Cerebellar nuclear complex (tissue), 1 donor: ENCODE data around the gene FCN2.
"Not testable (repeated sequence)": the region's sequence is repeated elsewhere in the genome, so short reads cannot be mapped to it uniquely, and the experiment has no call there.

Experiments used
- DNase-seq, 2 experiments: peaks; one replicate each; lab custom pipeline; 2025; lab: John Stamatoyannopoulos, UW

The FCN2 gene

DNA sequence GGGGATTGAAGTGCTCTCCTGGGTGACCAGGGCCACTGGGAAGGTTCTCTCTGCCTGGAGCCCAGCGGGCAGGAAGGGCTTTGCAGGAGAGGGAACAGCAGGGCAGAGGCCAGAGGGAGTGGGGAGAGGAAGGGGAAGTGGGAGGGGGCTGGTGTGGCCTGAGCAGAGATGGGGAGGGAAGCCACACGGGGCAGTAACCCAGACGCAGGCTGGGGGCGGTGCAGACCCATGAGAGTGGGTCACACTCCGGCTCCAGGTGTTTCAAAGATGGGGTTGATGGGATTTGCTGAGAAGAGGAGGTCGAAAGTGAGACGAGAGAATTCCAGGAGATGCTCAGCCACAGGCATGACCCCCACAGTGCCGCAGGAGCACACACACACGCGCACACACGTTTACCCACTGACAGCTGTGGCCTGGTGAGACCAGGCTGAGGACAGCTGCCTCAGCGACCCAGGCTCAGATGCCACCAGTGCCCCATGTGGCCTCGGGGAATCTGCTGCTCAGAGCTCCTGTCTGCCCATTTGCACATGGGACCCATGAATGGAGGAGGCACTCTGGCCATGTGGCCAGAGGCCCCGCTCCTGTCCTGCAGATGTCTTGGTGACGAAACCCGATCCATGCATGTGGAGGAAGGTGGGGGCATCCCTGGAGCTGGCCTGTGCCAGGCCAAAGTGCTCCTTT lies 32.7 kb upstream of the FCN2 start:
- no peak for DNase-seq

DNA sequence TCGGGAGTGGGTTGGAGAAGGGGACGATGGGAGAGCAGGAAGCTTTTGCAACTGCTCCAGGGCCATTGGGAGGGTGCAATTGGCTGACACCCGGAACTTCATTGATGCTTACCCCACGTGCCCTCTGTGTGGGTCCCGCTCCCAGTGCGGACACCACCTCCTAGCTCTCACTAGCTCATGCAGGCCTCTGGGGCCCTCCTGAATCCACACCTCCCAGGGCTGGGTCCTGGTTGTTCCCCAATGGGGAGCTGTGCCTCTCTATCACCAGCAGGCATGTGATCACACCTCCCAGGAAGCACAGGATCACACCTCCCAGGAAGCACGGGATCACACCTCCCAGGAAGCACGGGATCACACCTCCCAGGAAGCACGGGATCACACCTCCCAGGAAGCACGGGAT lies 32.1 kb upstream of the FCN2 start:
- no peak for DNase-seq

DNA sequence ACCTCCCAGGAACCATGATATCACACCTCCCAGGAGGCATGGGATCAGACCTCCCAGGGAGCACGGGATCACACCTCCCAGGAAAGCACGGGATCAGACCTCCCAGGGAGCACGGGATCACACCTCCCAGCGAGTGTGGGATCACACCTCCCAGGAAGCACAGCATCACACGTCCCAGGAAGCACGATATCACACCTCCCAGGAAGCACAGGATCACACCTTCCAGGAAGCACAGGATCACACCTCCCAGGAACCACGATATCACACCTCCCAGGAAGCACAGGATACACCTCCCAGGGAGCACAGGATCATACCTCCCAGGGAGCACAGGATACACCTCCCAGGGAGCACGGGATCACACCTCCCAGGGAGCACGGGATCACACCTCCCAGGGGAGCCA lies 30.0 kb upstream of the FCN2 start:
- no peak for DNase-seq

DNA sequence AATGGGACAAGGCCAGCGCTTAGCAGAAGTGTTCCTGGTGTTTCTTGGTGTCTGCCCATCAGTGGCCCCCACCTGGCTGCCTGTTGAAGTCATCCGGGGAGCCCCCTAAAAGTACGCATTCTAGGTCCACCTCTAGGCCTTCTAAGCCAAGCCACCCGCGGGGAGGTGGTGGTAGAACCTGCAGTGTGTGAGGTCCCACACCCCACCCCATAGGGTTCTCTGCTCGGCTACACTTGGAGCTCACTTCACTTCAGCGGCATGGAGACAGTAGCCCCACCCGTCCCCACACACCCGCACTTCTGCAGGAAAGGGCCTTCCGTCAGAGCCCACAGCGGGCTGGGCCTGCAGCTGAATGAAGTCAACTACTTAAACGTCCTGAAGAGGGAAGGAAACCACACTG lies 29.6 kb upstream of the FCN2 start:
- no peak for DNase-seq

DNA sequence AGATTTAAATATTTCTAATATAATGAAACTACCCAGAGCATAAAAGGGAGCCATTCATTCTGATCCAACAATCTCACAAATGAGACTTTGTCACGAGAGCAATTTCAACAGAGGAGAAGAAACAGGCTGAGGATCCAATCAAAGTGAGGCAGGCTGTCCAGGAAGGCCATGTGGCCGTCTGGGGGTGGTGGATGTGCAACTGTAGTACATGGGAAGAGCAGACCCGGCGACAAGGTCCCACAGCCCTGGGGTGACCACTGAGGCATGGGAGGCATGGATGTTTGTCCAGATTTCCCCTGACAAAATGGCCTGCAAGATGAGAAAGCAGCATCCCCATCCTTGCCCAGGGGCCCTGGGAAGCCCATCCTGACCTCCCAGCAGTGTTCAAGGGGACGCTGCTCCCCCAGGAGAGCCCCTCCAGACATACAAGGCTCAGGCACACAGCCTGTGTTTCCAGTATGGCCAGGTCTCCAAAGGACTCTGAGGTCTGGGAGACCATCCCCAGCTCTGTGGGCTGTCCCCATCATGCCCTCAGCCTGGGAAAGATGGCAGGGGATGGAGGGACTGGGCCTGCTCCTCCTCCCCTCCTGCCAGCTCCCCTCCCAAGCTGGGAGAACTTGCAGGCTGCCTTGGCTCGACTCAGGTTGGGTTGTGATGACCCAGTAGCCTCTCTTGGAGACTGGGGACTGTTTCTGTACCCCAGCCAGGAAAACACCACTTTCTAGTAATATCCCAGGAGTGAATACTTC lies 27.5 kb upstream of the FCN2 start:
- DNase-seq: no peak

DNA sequence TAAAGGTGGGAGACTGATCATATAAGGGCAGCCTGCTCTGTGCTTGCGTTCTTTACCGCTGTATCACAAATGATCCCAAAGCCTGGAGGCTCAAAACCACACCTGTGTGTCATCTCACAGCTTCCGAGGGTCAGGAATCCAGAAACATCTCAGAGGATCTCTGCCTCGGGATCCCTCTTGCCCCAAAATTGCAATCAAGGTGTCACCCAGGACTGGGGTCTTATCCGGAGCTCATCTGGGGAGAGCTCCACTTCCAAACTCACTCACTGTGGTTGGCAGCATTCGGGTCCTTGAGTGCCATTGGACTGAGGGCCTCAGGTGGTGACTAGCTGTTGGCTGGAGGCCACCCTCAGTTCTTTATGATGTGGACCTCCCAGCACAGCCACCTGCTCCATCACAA lies 26.7 kb upstream of the FCN2 start:
- DNase-seq: no peak

DNA sequence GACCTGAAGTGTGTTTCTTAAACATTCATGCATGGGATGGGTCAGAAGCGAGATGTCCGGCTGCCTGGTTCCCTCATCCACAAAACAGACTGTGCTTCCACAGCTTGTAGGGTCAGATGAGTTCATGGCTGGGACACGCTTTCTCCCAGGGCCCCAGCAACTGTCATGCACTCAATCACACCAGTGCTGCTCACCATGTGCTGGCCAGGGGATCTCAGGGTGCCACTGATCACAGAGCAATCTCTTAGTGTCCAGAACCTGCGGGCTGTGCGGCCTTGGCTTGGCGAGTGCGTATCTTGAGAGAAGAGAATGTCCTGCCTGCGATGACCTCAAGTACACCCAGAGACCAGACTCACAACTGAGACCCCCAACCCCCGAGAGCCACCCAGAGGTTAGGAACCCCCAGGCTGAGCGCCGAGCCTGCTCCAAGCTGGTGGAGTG lies 26.0 kb upstream of the FCN2 start:
- DNase-seq: no peak

DNA sequence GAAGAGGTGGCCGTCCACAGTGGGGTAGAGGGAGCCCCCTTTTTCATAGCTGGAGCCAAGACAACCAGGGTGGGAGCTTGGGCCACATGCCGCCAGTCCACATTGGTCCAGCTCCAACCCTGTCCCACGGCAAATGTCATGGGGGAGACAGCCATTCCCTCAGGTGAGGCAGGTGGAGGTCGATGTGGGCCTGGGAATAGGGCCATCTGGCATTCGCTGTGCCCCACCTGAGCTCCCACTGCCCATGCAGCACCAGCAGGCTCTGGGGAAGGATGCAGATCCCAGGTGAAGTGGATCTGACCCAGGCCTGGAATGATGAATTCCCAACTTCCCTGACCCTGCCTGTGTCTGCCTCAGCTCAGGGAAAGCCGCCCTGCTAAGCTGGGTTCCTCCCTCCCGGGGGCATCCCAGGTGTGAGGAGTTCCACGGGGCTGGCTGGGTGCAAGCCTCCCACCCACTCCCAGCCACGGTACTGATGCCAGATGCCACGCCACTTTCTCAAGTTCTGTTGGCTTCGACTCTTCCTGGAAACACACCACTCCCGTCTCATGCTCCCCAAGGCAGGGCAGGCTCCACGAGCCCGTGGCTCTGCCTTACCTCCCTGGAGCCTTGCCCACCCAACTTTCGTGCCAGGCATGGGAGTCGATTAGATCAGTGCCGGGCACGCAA lies 25.2 kb upstream of the FCN2 start:
- no peak for DNase-seq

DNA sequence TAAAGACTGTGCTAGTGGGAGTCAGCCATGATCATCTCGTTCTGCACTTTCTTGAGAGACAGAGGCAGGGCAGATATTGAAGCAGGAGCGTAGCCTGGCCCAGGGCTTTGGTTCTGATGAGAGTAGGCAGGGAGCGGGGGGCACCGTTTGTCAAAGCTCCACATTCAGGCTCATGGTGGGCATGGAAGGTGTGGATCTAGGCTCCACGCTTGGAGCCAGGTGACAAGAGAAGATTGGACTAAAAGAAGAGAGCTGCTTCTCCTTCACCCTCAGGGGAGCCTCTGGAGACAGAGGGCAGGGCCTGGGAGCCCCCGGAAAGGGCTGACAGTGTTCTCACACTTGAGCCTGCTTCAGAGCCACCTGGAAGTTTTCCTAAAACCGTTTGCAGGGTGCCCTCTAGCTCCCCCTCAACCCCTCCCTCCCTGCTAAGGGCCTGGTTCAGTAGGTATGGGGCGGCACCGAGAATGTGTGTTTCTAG lies 24.7 kb upstream of the FCN2 start:
- no peak for DNase-seq

DNA sequence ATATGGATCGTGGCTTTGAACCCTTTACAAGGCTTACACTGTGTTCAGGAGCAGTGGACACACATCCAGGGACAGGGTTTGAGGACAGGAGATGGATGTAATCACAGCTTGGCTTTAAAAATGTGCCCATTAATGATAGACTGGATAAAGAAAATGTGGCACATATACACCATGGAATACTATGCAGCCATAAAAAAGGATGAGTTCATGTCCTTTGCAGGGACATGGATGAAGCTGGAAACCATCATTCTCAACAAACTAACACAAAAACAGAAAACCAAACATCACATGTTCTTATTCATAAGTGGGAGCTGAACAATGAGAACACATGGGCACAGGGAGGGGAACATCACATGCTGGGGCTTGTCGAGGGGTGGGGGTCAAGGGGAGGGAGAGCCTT lies 23.2 kb upstream of the FCN2 start:
- DNase-seq: not testable (repeated sequence)

DNA sequence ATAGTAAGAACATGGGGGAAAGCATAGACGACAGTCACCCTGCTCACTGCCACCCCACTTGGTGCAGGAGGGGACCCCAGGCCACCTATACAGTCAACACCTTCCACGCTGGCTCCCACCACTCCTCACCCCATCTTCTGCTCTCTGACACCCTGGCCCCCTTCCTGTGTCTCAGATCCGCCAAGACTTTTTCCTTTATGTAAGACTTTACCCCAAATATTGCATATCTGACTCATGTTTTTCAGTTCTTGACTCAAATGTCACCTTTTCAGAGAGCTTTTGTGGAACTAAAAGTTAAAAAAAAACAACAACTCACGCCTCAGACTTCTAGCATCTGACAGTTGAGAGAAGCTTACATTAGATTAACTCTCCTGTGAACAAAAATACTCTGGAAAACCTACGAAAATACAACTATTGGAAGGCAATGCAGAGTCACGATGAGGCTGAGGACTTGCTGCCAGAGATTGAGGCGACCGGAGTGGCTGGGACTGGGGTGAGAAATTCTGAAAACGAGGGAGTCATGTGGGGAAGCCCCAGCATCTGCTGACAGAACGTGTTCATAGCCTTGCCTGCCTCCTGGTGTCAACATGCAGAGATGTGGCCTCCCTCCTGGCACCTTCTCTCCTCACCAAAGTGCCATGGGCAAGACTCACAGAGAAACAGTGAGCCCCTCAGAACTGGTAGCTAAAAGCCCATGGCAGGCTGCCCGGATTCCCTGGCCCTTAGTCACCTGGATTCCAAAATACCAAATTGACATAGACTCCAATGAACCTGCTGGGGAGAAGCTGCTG lies 22.4 kb upstream of the FCN2 start:
- DNase-seq: no peak

DNA sequence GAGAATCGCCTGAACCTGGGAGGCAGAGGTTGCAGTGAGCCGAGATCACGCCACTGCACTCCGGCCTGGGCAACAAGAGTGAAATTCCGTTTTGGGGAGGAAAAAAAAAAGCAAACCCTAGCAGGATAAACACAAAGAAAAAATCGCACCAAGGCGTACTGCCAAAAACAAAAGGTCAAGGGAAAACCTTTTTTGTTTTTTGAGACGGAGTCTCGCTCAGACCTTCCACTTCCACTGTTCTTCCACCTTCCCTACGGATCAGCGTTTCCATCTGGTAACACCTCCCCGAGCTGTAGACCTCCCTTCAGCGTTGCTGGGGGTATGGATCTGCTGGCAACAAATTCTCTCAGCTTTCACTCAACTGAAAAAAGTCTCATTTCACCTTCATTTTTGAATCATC lies 20.1 kb upstream of the FCN2 start:
- no peak for DNase-seq

DNA sequence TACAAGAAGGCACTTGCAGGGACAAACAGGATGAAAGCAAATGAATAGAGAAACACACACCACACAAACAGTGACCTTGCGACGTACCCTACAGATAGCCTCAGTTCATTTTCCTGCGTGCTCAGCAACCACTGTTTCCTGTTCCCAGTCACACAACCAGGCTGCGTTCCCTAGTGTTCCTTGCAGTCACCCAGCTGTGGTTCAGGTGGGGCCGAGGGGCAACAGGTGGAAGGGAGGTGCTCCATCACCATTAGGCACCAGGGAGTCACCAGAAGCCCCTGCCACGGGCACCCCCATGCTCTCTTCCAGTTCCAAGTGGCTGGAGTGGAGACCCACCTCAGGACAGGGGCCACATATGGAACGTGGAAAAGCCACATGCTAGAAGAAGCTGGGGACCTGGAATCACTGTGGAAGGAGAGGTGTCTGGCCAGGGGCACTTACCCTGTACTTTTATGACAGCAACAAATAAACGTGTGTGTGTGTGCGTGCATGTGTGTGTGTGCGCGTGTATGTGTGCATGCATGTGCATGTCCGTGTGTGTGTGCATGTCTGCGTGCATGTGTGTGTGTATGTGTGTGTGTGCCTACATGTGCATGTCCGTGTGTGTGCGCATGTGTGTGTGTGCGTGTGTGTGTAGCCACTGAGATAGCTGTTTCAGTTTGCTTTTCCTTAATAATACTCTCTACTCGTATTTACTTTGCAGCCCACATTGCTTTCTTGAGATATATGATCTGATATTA lies 18.8 kb upstream of the FCN2 start:
- DNase-seq: no peak

DNA sequence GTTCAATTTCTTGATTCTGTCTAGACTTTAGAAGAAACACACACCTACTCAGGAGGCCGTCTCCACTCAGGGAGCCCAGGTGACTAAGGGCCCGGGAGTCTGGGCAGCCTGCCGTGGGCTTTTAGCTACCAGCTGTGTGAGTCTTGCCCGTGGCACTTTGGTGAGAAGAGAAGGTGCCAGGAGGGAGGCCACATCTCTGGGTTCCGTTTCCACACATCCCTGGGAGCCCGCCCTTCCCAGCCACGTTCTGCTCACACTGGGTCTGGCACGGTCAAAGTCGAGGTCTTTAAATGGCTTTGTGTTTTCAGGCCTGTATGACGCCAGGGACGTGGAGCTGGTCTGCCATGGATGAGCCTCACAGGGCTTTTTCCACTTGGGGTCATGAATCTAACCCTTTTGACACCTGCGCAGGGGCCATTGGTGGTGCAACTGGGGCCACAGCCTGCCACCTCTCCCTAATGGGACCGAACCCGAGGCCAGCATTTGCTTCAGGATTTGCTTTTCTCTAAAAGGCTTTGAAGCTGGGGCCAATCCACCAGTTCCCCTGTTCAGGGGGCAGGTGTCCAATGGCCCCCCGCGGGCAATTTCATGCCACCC lies 17.2 kb upstream of the FCN2 start:
- DNase-seq: no peak

DNA sequence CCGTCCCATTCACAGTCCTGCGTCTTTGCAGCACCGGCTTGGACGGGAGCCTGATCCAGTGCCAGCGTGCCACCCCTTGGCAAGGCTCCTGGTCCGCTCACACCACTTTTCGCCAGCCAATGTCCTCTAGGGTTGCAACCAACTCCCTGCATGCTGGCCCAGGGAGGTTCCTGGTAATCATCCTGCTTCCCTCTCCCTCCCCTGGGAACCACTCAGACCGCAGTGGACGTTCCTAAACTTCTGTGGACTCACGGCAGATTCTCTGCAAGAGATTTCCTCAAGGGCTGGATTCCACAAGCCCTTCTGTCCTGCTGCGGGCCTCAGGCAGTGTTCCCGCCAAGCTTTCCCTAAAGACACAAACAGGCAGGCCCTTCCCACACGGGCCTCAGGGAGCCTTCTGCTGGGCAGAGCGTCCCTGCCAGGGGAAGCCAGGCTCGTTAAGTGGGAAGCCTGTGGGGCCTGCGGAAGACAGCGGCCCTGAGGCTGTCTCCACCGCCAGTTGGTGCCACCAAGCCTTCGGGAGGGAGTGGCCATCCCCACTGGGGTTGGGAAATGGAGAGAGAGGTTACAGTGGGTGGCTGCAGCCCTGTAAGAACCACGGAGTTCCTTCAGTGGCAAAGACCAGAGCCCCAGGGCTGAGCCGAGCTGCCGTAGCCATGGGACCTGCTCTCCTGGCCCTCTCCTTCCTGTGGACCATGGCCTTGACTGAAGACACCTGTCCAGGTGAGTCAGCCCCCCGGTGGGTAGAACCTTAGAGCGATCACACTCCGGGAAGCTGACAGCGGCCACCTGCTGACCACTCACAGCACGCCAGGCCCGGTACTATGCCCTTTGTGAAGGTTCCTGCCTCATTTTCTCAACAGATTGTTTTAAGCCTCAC lies 16.4 kb upstream of the FCN2 start:
- no peak for DNase-seq

DNA sequence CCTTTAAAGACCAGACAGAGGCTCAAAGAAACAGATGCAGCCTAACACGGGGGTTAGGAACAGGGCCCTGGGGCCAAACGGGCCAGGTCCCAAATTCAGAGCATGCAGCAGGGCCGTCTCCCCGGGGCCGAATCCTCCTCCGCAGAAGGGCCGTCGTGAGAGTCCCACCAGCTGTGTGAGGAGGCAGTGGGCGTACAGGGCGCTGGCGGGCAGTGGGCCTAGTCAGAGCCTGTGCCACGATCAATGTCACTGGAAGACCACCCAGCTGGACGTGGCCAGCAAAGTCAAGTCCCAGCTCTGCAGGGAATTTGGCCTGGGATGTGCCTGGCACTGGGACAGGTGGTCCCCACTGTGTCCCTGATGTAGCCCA lies 15.8 kb upstream of the FCN2 start:
- DNase-seq: no peak

DNA sequence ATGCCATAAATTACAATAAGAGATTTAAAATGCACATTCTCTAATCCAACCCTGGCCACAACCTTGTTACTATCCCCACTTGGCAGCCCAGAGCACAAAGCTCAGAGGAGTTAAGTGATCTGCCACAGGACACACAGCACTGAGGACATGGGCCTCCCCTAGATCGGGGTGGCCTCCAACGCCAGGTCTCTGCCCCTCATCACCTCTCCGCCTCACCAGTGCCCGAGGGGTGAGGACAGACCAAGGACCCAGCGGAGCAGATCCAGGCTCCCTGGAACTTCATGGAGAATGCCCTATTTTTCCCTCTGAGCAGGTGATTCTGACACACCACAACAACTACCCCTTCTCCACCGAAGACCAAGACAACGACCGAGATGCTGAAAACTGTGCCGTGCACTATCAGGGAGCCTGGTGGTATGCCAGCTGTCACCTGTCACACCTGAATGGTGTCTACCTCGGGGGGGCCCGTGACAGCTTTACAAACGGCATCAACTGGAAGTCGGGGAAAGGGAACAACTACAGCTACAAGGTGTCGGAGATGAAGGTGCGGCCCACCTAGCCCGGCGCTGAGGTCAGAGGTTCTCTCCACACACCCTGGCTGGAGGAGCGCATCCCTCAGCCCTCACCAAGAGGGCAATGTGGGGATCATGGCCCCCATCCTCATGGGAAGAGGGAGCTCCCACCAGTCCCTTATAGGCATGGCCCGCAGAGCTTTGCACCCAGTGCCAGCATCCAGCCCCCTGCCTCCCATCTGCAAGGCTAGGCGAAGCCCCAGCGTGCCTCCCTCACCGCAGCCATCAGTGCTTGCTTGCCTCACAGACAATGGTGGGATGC lies 12.5 kb upstream of the FCN2 start:
- DNase-seq: no peak

DNA sequence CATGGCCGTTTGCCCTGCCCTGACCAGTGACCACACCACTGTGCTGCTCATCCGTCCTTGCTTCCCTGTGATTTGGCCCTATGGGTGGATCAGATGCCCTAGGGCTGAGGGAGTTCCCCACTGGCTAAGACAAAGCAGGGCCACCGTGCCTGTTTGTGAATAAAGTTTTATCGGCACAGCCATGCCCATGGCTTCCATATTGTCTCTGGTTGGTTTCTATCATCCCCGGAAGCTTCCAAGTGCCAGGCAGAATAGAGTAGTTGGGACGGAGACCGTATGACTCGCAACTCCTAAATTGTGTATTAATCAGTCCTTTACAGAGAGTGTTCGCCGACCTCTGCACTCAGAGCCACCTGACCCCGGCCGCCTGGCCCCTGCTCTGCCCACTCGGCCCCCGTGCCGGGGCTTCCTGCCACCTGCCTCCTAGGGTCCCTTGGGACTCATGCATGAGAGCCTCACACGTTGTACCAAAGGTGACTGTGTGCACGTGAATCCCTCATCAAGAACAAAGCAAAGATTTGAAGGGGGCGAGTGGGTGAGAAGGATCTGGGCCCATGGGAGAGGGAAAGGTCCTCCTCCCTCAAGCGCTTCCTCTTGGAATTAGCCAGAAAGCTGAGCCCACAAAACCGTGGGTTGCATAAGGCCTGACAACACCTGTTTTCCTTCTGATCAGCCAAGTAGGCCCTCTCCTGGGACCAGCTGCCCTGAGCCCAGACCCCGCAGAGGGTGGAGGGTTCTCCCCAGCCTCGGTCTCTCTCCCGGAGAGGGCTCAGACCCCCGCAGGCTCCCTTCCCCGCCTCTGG lies 11.7 kb upstream of the FCN2 start:
- DNase-seq: no peak
